ENCODE measurements around the gene IQCF2. TPM values are rescaled to one million over a fixed set of nuclear protein-coding genes. Genes with fewer than 3 reads are reported as not detected.

Gene IQCF2
- total and polyA plus RNA-seq, 10 donors = not detected

DNA sequence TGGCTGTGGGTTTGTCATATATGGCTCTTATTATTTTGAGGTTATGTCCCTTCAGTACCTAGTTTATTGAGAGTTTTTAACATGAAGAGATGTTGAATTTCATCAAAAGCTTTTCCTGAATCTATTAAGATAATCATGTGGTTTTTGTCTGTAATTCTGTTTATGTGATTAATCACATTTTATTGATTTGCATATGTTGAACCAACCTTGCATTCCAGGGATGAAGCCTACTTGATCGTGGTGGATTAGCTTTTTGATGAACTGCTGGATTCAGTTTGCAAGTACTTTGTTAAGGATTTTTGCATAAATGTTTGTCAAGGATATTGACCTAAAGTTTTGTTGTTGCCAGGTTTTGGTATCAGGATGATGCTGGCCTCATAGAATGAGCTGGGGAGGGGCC, 33.1 kb upstream of the IQCF2 start:
- Histone ChIP-seq H3K9me3 (peaks cover 0 to 34% (median 22%) of the 10 kb centered on the region in 8 donors), H3K27me3 (replicated peaks in 1 of 7) (no peaks in the 10 kb centered on the region), H3K4me3 (no peak overlapping the region), H3K4me1 (no peaks in the 10 kb centered on the region), H3K36me3 (no peaks in the 10 kb centered on the region), H3K27ac (no peak overlapping the region)
- intact Hi-C loops (cut with DNase I; ENCODE audit: low total_unique reads) = no loop called here
- TF ChIP-seq, protein P1, sequence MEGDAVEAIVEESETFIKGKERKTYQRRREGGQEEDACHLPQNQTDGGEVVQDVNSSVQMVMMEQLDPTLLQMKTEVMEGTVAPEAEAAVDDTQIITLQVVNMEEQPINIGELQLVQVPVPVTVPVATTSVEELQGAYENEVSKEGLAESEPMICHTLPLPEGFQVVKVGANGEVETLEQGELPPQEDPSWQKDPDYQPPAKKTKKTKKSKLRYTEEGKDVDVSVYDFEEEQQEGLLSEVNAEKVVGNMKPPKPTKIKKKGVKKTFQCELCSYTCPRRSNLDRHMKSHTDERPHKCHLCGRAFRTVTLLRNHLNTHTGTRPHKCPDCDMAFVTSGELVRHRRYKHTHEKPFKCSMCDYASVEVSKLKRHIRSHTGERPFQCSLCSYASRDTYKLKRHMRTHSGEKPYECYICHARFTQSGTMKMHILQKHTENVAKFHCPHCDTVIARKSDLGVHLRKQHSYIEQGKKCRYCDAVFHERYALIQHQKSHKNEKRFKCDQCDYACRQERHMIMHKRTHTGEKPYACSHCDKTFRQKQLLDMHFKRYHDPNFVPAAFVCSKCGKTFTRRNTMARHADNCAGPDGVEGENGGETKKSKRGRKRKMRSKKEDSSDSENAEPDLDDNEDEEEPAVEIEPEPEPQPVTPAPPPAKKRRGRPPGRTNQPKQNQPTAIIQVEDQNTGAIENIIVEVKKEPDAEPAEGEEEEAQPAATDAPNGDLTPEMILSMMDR (IDR thresholded peaks at IDR 0.05 in 8 of 11, conservative IDR thresholded peaks at IDR 0.05 in 3 of 11) = no peak
- TF ChIP-seq POLR2A (IDR thresholded peaks at IDR 0.05) (no peak), POLR2AphosphoS5 (IDR thresholded peaks at IDR 0.05) (no peak)
- 64 to 97% (median 86%) methylated on average over 1 of the region's 1 CpG for WGBS, 5 donors
- no peak for DNase-seq

DNA sequence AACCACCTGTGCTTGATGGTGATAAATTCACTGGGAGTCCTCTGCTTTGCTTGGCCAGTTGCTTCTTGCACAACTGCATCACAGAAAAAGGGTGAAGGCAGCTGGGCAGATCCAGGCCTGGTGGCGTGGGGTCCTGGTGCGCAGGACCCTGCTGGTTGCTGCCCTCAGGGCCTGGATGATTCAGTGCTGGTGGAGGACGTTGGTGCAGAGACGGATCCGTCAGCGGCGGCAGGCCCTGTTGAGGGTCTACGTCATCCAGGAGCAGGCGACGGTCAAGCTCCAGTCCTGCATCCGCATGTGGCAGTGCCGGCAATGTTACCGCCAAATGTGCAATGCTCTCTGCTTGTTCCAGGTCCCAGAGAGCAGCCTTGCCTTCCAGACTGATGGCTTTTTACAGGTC, 31.1 kb upstream of the IQCF2 start:
- Histone ChIP-seq H3K27ac (no peak overlapping the region), H3K27me3 (replicated peaks in 1 of 7) (peaks cover 0 to 10% (median 0%) of the 10 kb centered on the region in 7 donors), H3K36me3 (no peaks in the 10 kb centered on the region), H3K9me3 (peaks cover 0 to 34% (median 23%) of the 10 kb centered on the region in 8 donors), H3K4me1 (no peaks in the 10 kb centered on the region), H3K4me3 (no peak overlapping the region)
- intact Hi-C loops (cut with DNase I; ENCODE audit: low total_unique reads) = no loop called here
- TF ChIP-seq POLR2A (IDR thresholded peaks at IDR 0.05) = no peak
- TF ChIP-seq, protein P1 (IDR thresholded peaks at IDR 0.05 in 8 of 11, conservative IDR thresholded peaks at IDR 0.05 in 3 of 11) = no peak
- no peak for TF ChIP-seq POLR2AphosphoS5 (IDR thresholded peaks at IDR 0.05)
- DNase-seq = no peak
- WGBS, 5 donors = 92 to 96% (median 93%) methylated on average over 11 to 13 of the region's 13 CpGs

DNA sequence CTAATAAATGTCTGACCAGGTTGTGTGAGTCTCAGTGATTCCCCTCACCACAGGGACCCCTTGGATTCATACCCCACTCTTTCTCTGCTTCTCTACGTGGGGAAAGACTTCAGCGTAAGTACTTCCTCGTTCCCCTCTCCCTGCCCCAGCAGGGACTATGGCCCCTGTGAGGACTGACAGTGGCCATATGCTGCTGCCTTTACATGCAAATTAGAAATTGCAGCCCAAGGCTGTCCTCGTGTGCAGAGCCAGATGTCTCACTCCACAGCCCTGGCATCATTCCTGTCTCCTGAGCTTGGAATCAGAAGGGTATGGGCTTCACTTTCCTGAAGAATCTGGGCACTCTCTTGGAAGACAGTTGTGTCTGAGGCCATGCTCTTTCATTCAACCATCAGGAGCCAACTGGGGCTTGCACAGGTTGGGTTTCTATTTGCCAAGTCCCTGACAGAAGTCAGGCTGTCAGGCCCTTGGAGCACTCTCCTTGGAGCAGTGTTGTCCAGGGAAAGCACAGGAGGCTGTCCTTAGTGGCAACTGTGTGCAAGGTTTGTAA, 30.5 kb upstream of the IQCF2 start:
- TF ChIP-seq POLR2A (IDR thresholded peaks at IDR 0.05) (no peak), POLR2AphosphoS5 (IDR thresholded peaks at IDR 0.05) (no peak)
- TF ChIP-seq, protein P1 (IDR thresholded peaks at IDR 0.05 in 8 of 11, conservative IDR thresholded peaks at IDR 0.05 in 3 of 11) = no peak
- no peak overlapping the region for H3K27ac ChIP-seq
- H3K27me3 ChIP-seq (replicated peaks in 1 of 7) = peaks cover 0 to 10% (median 0%) of the 10 kb centered on the region in 7 donors
- intact Hi-C loops (cut with DNase I; ENCODE audit: low total_unique reads) = no loop called here
- whole genome bisulfite sequencing, 5 donors = 46 to 60% (median 49%) methylated on average over 4 of the region's 4 CpGs
- H3K4me3 ChIP-seq = no peak overlapping the region
- H3K9me3 ChIP-seq = peaks cover 0 to 34% (median 23%) of the 10 kb centered on the region in 8 donors
- no peaks in the 10 kb centered on the region for H3K36me3 ChIP-seq
- H3K4me1 ChIP-seq = no peaks in the 10 kb centered on the region
- DNase-seq = no peak

DNA sequence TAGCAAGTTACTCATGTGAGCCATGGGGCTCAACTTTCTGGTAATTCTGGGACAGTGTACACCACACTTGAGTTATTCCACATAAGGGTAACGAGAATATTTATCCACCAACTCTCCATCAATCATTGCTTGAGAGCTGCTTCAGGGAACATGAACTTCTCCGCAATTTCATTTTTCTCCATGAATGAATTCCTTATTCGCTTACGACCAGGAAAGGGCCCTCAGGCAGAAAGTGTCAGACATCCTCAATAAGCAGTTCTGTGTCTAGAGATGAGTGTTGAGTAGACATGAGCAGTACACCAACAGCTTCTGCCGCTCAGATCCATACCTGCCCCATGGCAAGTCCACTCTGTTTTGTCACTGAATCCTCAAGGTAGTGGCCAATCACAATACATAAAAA, 24.8 kb upstream of the IQCF2 start:
- intact Hi-C loops (cut with DNase I; ENCODE audit: low total_unique reads) = no loop called here
- Histone ChIP-seq H3K9me3 (peaks cover 0 to 7% (median 0%) of the 10 kb centered on the region in 8 donors), H3K4me3 (no peak overlapping the region), H3K4me1 (no peaks in the 10 kb centered on the region), H3K36me3 (no peaks in the 10 kb centered on the region), H3K27ac (no peak overlapping the region), H3K27me3 (replicated peaks in 1 of 7) (peaks cover 0 to 23% (median 4%) of the 10 kb centered on the region in 7 donors)
- 84 to 92% (median 84%) methylated on average over 5 of the region's 5 CpGs for WGBS, 5 donors
- DNase-seq = no peak
- TF ChIP-seq POLR2AphosphoS5 (IDR thresholded peaks at IDR 0.05) = no peak
- no peak for TF ChIP-seq POLR2A (IDR thresholded peaks at IDR 0.05)
- TF ChIP-seq, protein P1 (IDR thresholded peaks at IDR 0.05 in 8 of 11, conservative IDR thresholded peaks at IDR 0.05 in 3 of 11) = no peak
